Stimulated activated CD4-positive, alpha-beta T cell treated with anti-CD3 and anti-CD28 coated beads, Interleukin-1b, Interleukin-23, amount 100 ng/mL, for 1 hour (primary cell): ENCODE measurements around the gene JAKMIP1.

Source experiments
- DNase-seq, 2 donors: peaks; one replicate each; pipeline ENCODE4 v3.0.0-alpha.2; 2020; ENCODE audit warnings: low read depth in 2 of 2

JAKMIP1 gene

DNA sequence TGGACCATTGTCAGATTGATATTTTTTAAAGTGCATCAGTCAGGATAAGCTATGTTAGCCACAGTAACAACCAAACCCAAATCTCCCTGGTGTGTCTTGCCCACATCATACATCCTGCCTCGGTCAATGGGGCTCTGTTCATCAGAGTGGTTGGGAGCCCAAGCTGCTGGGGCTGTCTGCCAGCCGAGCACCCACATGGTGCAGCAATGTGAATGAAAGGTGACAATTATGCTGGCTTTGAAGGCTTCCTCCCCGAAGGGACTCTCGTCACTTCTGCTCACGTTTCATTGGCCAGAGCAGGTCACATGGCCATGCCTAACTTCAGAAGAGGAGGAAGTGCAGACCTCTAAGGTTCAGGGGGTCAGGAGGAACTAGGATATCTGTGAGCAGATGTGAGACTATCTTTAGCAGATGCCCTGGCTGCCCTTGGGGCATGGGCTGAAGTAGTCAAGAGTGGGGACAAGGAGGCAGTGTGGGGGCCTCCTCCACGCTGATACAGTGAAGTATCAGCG lies 1.3 kb upstream of the JAKMIP1 start:
- DNase-seq = no peak

DNA sequence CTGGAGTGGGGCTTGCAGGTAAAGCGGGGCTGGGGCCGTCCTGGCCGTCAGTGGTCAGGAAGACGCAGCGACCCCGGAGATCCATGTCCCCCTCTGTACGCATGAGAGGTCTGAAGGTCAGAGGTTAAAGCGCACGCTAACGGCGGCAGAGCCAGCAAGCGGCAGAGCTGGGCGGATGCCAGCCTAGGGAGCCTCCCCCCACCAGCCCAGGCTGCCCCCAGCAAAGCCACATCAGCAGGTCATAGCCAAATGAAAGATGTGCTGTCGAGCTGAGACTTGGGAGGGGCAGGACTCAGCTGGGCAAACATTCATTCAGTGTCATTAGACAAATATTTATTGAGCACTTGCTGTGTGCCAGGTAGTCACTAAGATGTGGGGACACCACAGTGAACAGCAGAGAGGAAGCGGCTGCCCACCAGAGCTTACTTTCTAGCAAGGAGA lies 593 bp upstream of the JAKMIP1 start:
- no peak for DNase-seq

DNA sequence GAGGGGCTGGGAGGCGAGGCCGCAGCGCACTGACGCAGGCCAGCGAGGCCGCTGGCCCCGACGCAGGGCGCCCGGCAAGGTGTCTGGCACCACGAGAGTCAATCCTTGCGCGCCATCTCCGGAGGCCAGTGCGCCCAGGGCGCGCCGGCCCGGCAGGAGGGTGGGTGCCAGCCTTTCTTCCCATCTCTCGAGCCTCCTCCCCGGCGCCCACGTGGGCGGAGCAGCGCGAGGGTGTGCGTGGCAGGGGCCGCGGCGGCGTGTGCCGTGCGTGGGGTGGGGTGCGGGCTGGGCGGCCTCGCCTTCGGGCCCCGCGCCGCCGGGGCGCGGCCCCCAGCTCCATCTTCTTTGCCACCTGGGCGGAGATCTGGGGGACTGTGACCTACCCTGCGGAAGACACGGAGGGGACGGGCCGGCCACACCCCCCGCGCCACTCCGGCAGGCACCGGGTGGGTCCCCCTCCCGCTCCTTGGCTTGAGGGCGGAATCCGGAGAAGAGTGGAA lies 877 bp downstream of the JAKMIP1 start:
- DNase-seq = no peak

DNA sequence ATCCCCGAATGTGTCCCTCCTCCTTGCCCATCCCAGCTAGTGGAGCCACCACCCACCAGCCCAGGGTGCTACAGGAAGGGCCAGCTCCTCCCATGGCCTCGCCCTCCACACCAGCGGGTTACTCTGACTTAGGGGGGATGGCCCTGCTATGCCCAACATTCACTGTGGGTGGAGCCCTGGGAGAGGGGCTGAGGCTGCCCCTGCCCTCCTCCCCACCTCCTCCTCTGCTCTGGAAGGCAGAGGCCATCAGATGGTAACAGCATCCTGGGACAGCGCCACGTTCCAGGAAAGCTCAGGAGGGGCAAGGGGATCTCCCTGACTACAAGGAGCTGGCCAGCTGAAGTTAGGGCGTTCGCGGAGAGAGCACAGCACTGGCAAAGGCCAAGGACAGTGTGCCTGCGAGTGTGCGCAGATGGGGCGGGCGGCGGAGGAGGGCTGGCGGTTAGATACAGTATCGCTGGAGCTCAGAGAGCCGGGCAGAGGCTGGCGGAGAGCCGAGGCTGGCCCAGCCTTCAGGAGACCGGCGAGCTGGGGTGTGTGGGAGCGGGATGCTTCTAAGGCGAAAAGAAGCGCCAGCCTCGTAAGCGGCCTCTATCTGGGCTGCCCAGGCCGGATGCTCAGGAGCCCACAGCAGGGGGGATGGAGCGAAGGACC lies 1.5 kb downstream of the JAKMIP1 start:
- DNase-seq = no peak

DNA sequence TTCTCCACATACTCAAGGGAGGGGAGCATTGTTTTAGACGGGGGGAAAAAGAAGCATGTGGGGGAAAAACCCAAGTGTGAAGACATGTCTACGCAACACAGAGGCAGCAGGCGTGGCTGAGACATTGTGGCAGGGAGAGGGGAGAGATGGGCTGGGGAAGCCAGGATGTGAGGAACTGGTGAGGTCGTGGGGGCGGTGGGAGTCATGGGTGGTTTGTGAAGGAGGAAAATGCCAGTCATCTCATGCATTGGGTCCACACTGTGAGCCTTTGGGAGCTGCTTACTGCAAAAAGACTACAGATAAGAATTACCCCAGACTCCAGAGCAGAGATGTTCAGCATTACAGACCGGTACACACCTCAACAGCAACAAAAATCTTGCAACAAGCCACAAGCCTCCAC lies 2.1 kb downstream of the JAKMIP1 start:
- no peak for DNase-seq

DNA sequence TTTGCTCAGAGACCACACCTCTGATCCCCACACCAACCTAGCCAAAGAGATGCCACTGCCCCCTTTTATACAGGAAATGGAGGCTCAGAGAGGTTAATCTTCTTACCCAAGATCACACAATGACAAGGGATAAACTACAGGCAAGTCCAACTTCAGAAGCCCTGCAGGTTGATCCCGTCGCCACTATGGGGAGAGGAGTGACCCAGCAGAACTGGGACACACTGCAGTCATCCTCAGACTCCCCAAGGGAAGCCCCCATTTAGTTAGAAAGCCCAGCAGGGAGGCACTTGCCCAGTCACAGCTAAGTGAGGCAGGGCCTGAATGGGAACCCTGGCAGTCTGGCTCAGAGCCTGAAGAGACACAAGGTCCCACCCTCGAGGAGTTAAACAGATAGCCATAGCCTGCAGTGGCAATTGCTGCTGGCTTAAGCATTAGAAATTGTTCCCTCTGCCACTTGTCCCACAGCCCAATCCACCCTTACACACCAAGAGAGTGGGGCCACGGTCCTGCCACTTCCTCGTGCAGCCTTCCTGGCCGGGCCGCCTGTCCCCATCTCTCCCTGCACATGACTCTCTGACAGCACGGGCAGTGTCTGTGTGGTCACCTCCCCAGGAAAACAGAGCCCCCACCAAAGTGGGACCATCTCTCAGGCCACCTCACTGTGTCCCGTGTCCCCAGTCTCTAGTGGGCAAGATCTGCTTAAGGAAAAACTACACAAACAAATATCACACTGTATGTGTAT lies 2.7 kb downstream of the JAKMIP1 start:
- DNase-seq = no peak

DNA sequence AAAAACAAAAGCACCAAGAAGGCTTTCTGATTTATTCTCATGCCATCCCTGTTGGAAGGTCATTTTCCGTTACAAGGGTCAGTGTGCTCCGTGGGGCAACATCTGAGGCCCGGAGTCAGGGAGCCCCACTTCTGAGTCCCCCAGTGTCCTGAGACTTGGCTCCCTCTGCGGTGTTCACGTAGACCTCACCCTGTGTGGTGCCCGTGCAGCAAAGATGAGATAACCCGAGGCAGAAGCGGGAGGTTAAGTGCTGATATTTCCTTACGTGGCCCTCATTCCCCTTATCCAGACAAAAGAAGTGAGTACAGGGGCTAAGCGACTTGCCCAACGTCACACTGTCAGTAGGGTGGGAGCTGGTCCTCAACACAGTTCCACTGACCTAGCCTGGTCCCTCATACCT lies 3.5 kb downstream of the JAKMIP1 start:
- no peak for DNase-seq

DNA sequence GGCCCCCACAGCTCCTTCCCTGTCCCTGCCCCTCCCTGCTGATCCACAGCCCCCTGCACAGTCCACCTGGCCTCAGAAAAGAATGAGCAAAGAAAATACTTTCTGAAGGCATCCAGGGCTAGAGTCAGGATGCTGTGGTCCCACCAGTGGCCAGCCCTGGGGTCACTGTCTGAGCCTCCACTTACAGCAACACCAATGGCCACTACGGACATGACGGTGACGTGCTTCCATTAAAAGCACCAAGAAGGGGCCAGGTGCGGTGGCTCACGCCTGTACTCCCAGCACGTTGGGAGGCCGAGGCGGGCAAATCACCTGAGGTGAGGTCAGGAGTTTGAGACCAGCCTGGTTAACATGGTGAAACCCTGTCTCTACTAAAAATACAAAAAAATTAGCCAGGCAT lies 4.0 kb downstream of the JAKMIP1 start:
- no peak for DNase-seq

DNA sequence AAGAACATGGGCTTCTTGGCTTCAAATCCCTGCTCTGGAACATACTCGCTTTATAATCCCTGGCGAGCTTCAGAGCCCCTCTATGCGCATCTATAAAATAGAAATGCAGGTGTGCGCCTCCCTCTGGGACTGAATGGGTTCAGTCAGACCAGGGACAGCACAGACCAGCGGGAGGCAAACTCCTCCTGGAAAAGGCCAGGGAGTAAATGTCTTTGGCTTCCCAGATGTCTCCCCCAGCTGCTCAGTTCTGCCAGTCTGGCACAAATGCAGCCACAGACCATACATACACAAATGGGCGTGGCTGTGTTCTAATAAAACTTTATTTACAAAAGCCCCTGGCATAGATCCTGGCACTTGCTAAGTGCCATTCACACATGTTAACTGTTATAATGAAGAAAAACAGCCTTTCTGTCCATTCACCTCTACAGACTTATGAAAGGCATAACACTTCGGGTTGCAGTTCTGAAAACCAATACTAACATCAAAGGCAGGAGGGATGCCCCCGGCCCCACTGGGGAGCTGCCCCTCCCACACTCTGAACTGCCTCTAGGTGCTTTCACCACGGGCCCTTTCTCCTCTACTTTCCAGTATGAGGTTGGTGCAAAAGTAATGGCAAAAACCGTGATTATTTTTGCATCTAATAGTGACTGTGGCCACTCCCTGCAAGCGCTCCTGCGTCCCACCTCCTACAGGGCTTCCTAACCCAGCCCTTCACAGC lies 4.6 kb downstream of the JAKMIP1 start:
- DNase-seq = no peak

DNA sequence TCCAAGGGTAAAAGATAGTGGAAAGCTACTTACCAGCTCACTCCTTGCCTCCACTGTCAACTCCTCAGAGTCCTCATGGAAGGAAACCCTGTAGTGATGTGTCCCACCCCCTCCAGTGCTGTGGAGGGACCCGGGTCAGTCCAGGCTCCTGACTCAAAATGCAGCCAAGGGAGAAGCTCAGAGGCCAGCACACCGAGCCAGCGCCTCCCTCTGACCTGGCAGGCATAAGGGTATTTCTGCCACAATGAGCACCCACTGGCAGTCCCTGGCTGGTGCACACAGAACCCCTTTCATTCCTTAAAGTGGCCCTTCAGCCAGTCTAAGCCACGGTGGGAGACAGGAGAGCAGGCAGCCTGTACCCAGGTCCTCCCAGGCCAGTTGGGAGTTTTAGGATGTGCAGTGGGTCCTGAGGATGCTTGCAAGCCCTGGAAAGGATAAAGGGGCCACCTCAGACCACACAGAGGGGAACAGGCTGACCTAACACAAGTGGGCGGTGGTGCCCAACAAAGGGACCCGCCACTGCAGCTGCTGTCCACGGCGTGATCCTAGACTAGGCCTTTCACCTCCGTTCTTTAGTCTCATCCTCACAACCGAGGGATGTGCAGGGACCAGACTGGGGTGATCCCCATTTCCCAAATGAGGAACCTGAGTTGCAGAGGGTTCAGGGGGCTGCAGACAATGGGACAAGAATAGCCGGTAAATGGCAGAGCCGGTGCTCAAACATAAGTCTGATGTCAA lies 5.7 kb downstream of the JAKMIP1 start:
- no peak for DNase-seq

DNA sequence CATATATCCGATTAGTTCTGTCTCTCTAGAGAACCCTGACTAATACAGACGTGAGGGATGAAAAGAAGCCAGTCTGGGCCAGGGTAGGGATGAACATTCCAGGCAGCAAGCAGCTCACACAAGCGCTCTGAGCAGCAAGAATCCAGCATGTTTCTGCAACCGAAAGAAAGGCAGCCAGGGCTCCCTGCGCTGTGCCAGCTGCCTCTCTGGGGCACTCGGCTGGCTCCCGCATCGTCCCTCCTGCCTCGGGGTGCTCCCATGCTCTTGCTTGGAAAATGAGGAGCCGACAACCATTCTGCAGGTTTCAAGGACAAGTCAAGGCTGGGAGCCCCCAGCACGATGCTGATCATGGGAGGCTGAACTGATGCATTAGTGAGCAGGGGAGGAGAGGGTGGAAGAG lies 7.0 kb downstream of the JAKMIP1 start:
- no peak for DNase-seq

DNA sequence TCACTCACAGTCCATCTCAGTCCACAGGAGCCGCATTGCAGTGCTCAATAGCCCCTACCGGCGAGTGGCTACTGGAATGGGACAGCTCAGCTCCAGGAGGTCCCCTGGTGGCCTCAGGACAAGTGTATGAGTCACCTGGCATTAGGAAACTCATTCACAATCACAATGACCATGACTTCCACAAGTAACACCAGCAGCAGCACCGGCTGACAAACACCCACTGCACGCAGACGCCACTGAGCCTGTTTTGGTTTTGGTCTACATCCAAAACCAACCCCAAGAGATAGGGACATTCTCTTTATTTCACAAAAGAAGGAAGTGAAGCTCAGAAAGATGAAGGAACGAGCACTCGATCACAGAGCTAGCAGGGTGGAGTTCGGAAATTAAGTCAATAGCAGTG lies 8.1 kb downstream of the JAKMIP1 start:
- DNase-seq = no peak

DNA sequence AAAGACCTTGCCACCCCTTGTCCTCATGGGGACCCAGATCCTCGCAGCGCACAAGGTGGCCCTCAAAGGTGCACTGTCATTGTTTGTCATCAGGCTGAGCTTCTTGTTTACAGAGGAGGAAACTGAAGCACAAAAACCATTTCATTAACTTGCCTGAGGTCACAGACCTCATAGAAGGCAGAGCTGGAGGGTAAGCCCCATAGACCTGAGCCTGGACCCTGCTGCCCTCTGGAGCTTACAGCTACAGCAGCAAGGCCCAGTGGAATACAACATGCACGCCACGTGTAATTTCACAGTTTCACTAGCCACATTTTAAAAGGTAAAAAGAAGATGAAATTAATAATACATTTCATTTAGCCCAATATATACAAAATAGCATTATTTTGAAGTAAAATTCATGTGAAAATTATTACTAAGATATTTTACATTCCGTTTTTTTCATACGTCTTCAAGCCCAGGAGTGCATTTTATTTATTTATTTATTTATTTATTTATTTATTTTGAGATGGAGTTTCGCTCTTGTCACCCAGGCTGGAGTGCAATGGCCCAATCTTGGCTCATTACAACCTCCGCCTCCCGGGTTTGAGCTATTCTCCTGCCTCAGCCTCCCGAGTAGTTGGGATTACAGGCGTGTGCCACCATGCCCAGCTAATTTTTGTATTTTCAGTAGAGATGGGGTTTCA lies 8.8 kb downstream of the JAKMIP1 start:
- no peak for DNase-seq

DNA sequence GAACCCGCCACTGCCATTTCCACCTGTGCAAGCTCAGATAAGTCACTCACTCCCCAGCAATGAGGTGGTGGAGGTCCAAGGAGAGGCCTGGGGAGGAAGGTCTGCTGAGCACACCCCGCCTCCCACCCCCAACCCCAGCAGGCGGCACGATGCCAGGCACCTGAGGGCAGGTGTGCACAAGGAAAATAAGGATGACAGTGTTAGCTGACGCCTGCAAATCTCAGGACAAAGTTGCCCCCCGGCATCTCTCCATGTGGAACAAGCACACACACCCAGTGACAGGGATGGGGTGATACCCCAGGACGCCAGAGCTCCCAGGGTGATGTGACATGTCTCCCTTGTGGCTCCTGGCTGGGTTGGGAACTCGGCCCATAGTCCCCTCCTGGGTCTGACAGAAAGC lies 9.9 kb downstream of the JAKMIP1 start:
- DNase-seq = no peak

DNA sequence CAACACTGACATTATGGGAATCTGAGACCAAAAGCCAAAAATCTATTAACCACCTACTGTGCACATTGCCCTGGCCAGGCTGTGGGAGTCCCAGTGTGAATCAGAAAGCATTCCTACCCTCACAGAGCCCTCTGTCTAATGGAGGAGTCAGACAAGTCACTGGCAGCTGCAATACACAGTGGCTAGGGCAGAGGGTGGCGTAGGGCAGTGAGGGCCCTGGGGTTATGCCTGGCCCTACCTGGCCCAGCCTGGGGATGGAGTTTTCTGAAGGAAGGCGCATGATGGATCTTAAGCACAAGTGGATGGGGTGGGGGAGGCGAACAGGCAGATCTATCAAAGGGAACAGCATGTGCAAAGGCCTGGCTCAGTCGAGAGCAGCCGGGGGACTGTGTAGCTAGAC lies 10.8 kb downstream of the JAKMIP1 start:
- DNase-seq = no peak

DNA sequence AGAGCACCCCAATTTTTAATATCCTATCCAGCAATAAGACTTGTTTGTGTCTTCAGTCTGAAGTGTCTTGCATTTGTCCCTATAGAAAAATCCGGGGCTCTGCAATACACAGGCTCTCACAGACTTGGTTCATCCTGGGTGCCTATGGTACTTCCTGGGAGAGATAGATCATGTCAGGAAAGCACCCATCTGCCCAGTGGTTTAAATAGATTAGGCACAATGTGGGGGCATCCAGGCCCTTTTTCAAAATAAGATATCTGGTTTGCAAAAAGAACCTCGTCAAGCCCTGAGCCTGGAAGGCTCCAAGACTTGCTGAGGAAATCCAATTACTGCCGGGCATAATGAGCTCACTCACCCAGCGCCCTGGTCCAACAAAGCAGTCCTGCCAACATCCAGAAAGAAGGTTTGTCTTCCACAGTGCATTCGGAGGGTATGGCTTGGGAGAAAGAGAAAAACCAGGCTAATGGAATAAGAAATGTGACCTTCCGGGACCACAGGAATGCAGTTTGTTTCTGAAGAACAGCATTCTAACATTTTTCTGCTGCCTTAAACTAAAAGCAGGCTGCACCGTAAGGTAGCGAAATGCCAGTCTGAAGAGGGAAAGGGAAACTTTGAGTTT lies 11.6 kb downstream of the JAKMIP1 start:
- no peak for DNase-seq

DNA sequence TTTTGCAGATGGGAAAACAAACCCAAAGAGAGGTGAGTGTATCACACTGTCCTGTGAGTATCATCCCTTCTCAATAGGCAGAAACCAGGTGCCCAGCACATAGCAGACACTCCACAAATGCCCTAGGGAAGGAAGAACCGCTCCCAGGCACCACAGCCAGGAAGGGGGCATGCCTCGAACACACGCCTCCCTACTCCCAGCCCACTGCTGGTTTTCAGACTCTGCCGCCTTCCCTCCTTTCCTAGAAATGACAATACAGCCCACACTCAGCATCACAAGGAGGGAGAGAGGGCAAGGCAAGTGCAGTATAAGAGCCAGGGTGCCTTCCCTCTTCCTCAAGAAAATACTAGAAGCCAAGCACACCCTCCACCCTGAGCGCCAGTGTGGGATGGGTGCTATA lies 16.2 kb downstream of the JAKMIP1 start:
- DNase-seq = no peak

DNA sequence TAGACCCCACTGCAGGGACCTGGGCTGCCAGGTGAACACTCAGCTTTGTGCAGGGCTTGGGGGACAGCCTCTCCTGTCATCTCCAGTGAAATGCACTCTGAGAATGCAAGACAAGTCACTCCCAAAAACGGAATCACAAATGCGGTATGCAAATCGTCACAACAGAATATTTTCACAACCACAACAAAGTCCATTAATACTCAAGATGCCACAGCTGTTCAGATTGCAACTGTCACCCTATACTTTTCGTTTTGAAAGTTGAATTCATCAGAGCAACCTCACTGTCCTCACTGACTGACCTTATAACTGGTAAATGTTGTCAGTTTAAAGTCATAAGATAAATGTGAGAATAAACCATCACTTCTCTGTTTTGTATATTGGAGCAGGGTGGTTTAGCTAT lies 16.6 kb downstream of the JAKMIP1 start:
- DNase-seq = no peak

DNA sequence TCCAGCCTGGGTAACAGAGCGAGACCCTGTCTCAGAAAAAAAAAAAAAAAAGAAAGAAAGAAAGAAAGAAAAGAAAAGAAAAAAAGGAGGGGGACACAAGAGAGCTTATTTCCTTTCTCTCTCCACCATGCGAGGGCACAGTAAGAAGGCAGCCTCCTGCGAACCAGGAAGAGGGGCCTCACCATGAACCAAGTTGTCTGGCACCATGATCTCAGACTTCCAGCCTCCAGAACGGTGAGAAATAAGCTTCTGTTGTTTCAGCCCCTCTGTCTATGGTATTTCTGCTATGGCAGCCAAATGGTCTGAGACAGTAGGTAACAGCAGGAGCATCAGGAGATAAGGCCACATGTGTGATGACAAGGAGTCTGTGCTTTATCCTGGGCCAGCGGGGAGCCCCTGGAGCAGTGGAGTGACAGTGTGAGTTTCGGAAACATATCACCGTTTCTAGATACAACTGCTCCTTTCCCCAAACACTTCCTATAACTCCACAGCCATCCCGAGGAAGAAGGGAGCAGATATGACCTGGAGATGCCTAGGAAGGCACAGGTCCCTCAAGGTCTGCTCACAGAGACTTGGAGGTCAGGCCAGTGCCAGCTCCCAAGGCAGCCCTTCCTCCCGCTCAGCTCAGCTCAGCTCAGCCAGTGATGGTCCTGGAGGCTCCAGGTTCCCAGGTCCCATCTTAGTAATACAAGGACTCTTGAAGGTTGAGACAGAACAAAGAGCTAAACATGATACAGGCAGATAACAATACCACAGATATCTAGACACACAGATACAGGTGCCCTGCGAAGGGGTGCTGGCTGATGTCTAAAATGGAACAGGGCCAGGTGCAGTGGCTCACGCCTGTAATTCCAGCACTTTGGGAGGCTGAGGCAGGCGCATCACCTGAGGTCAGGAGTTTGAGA lies 17.7 kb downstream of the JAKMIP1 start:
- no peak for DNase-seq
